ENCODE results near the gene PRICKLE1.
A peak's percentile ranks its signal among the peaks of the same experiment; 100 is the strongest.

Gene PRICKLE1

GRCh38 chr12:42496886-42497285 is 92.7 kb downstream of the PRICKLE1 start:
- no peak for DNase-seq (ENCODE audit: low read depth in 1 of 2, low spot score in 1 of 2)

- DNase-seq (ENCODE audit: low read depth in 1 of 2, low spot score in 1 of 2): no peak
Measured at GRCh38 chr12:42495244-42495643, 94.3 kb downstream of the PRICKLE1 start.

- DNase-seq (ENCODE audit: low read depth in 1 of 2, low spot score in 1 of 2): no peak
Measured at GRCh38 chr12:42492267-42492666, 97.3 kb downstream of the PRICKLE1 start.

- no peak for DNase-seq (ENCODE audit: low read depth in 1 of 2, low spot score in 1 of 2)
Measured at GRCh38 chr12:42490261-42490842, 99.2 kb downstream of the PRICKLE1 start.

GRCh38 chr12:42486407-42486806 is 103.1 kb downstream of the PRICKLE1 start:
- no peak for DNase-seq (ENCODE audit: low read depth in 1 of 2, low spot score in 1 of 2)

GRCh38 chr12:42485823-42486222 is 103.7 kb downstream of the PRICKLE1 start:
- no peak for DNase-seq (ENCODE audit: low read depth in 1 of 2, low spot score in 1 of 2)

- no peak for DNase-seq (ENCODE audit: low read depth in 1 of 2, low spot score in 1 of 2)
Measured at GRCh38 chr12:42484996-42485395, 104.5 kb downstream of the PRICKLE1 start.

- DNase-seq (ENCODE audit: low read depth in 1 of 2, low spot score in 1 of 2): no peak
Measured at GRCh38 chr12:42483521-42483790, 106.1 kb downstream of the PRICKLE1 start.

GRCh38 chr12:42482748-42483520 is 106.6 kb downstream of the PRICKLE1 start:
- DNase-seq (ENCODE audit: low read depth in 1 of 2, low spot score in 1 of 2): peak; percentile 11 to 19

GRCh38 chr12:42482041-42482747 is 107.4 kb downstream of the PRICKLE1 start:
- DNase-seq (ENCODE audit: low read depth in 1 of 2, low spot score in 1 of 2): no peak

- DNase-seq (ENCODE audit: low read depth in 1 of 2, low spot score in 1 of 2): no peak
Measured at GRCh38 chr12:42481368-42481767, 108.2 kb downstream of the PRICKLE1 start.

- DNase-seq (ENCODE audit: low read depth in 1 of 2, low spot score in 1 of 2): no peak
Measured at GRCh38 chr12:42477941-42478340, 111.6 kb downstream of the PRICKLE1 start.

- no peak for DNase-seq (ENCODE audit: low read depth in 1 of 2, low spot score in 1 of 2)
Measured at GRCh38 chr12:42475106-42475505, 114.4 kb downstream of the PRICKLE1 start.

GRCh38 chr12:42474391-42474790 is 115.2 kb downstream of the PRICKLE1 start:
- DNase-seq (ENCODE audit: low read depth in 1 of 2, low spot score in 1 of 2): no peak

GRCh38 chr12:42473561-42473960 is 116.0 kb downstream of the PRICKLE1 start:
- DNase-seq (ENCODE audit: low read depth in 1 of 2, low spot score in 1 of 2): no peak

GRCh38 chr12:42473130-42473529 is 116.4 kb downstream of the PRICKLE1 start:
- DNase-seq (ENCODE audit: low read depth in 1 of 2, low spot score in 1 of 2): no peak

- no peak for DNase-seq (ENCODE audit: low read depth in 1 of 2, low spot score in 1 of 2)
Measured at GRCh38 chr12:42472376-42472775, 117.2 kb downstream of the PRICKLE1 start.

- peak in 1 of 2 donors; percentile 2 for DNase-seq (ENCODE audit: low read depth in 1 of 2, low spot score in 1 of 2)
Measured at GRCh38 chr12:42469355-42470175, 120.0 kb downstream of the PRICKLE1 start.

GRCh38 chr12:42468921-42469320 is 120.6 kb downstream of the PRICKLE1 start:
- no peak for DNase-seq (ENCODE audit: low read depth in 1 of 2, low spot score in 1 of 2)

- DNase-seq (ENCODE audit: low read depth in 1 of 2, low spot score in 1 of 2): no peak
Measured at GRCh38 chr12:42468341-42468821, 121.2 kb downstream of the PRICKLE1 start.

GRCh38 chr12:42463671-42464070 is 125.9 kb downstream of the PRICKLE1 start:
- no peak for DNase-seq (ENCODE audit: low read depth in 1 of 2, low spot score in 1 of 2)
